Mesothelial cell of epicardium (in vitro differentiated cells): ENCODE results near the gene METTL16. TPM values are rescaled to one million over a fixed set of nuclear protein-coding genes. Genes with fewer than 3 reads are reported as not detected.

Source experiments
- DNase-seq, 2 experiments: peaks; one replicate each; pipeline ENCODE4 v3.0.0; 2021; ENCODE audit warnings: low spot score in 2 of 2; ENCODE audit not compliant: unreplicated experiment in 2 of 2
- H3K27ac Mint-ChIP-seq: 2 replicates; pipeline ENCODE4 v1.8.0; 2021; ENCODE audit warnings: mixed read lengths
- H3K27me3 Mint-ChIP-seq: 2 replicates; pipeline ENCODE4 v1.8.0; 2021; ENCODE audit warnings: low read depth, mixed read lengths
- H3K36me3 Mint-ChIP-seq: 2 replicates; pipeline ENCODE4 v1.8.0; 2021; ENCODE audit warnings: mixed read lengths
- H3K4me1 Mint-ChIP-seq: 2 replicates; pipeline ENCODE4 v1.8.0; 2021; ENCODE audit warnings: mixed read lengths
- H3K4me3 Mint-ChIP-seq: 2 replicates; pipeline ENCODE4 v1.8.0; 2021; ENCODE audit warnings: mild to moderate bottlenecking, moderate library complexity, mixed read lengths
- H3K9me3 Mint-ChIP-seq: 2 replicates; pipeline ENCODE4 v1.8.0; 2021; ENCODE audit warnings: mixed read lengths
- CTCF ChIP-seq: fragments of 200-600 bp; sonication (generic); IDR thresholded peaks from one replicate; pipeline ENCODE4 v1.5.0; 2021; ENCODE audit warnings: antibody characterized with exemption; ENCODE audit not compliant: unreplicated experiment
- total RNA-seq: library from RNA; stranded (reverse); gene quantifications from 3 replicates; pipeline ENCODE4 v1.2.1, GENCODE V29; 2021

METTL16 gene
- total RNA-seq, 1 donor from 2014 or later: 42.3 TPM

GRCh38 chr17:2405247-2405926 is 106.3 kb downstream of the METTL16 start:
- H3K36me3 Mint-ChIP-seq: no peaks in the 10 kb centered on the region
- no peak for TF ChIP-seq CTCF
- H3K4me1 Mint-ChIP-seq: peaks cover 13% of the 10 kb centered on the region
- H3K9me3 Mint-ChIP-seq: no peaks in the 10 kb centered on the region
- no peak overlapping the region for H3K4me3 Mint-ChIP-seq
- no peaks in the 10 kb centered on the region for H3K27me3 Mint-ChIP-seq
- no peak for DNase-seq
- no peak overlapping the region for H3K27ac Mint-ChIP-seq

GRCh38 chr17:2403044-2403443 is 108.6 kb downstream of the METTL16 start:
- no peaks in the 10 kb centered on the region for H3K36me3 Mint-ChIP-seq
- no peak for DNase-seq
- H3K27ac Mint-ChIP-seq: peak overlapping the region; percentile 16
- H3K4me1 Mint-ChIP-seq: peaks cover 24% of the 10 kb centered on the region
- H3K4me3 Mint-ChIP-seq: peak overlapping the region; percentile 67
- H3K27me3 Mint-ChIP-seq: no peaks in the 10 kb centered on the region
- no peaks in the 10 kb centered on the region for H3K9me3 Mint-ChIP-seq
- no peak for TF ChIP-seq CTCF

GRCh38 chr17:2402544-2402943 is 109.1 kb downstream of the METTL16 start:
- peaks cover 29% of the 10 kb centered on the region for H3K4me1 Mint-ChIP-seq

GRCh38 chr17:2401426-2402221 is 110.1 kb downstream of the METTL16 start:
- DNase-seq: peak; percentile 99
- H3K9me3 Mint-ChIP-seq: no peaks in the 10 kb centered on the region
- TF ChIP-seq CTCF: no peak
- H3K36me3 Mint-ChIP-seq: no peaks in the 10 kb centered on the region
- H3K27ac Mint-ChIP-seq: peak overlapping the region; percentile 99
- peak overlapping the region; percentile 98 for H3K4me3 Mint-ChIP-seq
- H3K4me1 Mint-ChIP-seq: peaks cover 31% of the 10 kb centered on the region
- no peaks in the 10 kb centered on the region for H3K27me3 Mint-ChIP-seq

More at GRCh38 chr17:2402544-2402943, 109.1 kb downstream of the METTL16 start:
- no peak for DNase-seq
- H3K9me3 Mint-ChIP-seq: no peaks in the 10 kb centered on the region
- TF ChIP-seq CTCF: no peak
- H3K4me3 Mint-ChIP-seq: peak overlapping the region; percentile 67
- no peaks in the 10 kb centered on the region for H3K27me3 Mint-ChIP-seq
- no peaks in the 10 kb centered on the region for H3K36me3 Mint-ChIP-seq
- peak overlapping the region; percentile 56 for H3K27ac Mint-ChIP-seq

DNA sequence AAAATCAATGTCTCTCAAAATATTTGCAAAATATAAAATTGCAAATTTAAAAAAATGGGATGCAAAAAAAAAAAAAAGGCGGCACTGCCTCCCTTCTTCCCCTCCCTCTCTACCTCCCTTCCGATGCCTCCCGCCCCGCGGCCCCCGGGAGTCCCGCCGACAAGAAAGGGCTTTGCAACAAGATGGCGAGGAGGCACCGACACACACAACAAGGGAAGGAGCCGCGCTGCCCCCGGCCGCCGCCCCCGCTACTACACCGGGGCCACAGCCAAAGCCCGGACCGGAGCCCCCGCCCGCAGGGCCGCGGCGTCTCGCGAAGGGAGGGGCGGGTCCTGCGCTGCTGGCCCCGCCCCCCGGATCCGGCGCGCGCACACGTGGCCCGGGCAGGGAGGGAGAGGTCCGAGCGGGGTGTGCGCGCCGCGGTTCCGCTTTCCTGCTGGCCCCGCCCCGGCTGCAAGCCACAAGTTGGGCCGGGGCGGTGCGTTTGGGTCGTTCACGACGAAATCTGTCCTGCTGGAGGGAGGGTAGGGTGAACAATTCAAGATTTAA is 110.7 kb downstream of the METTL16 start, which contains the start of gene MNT:
Gene MNT (minus strand): TSS at position 184 of the 549 bp plus-strand sequence. CDS start 348 bp downstream, outside the sequence.
- Mint-ChIP-seq H3K4me1 (peaks cover 34% of the 10 kb centered on the region), H3K27ac (peak within 1 kb of the TSS; percentile 100), H3K9me3 (no peaks in the 10 kb centered on the region), H3K27me3 (no peaks in the 10 kb centered on the region), H3K36me3 (no peaks in the 10 kb centered on the region), H3K4me3 (peak within 1 kb of the TSS; percentile 98)
- no peak for TF ChIP-seq CTCF
- peak; percentile 90 to 93 for DNase-seq
